ENCODE results near the gene GNB1L. TPM values are rescaled to one million over a fixed set of nuclear protein-coding genes. Genes with fewer than 3 reads are reported as not detected.

GNB1L gene
- total and polyA plus RNA-seq, 5 donors from 2014 or later, result 8.2 to 29.8 (median 15.2) TPM

- peak overlapping the region; percentile 85 to 94 (median 88) for H3K4me3 Mint-ChIP-seq
Observed at GRCh38 chr22:19892925-19893324, 38.3 kb upstream of the GNB1L start.

GRCh38 chr22:19892257-19892879 lies 37.7 kb upstream of the GNB1L start:
- H3K27ac ChIP-seq (ENCODE audit: insufficient read depth, low read length, poor library complexity, severe bottlenecking), result peak overlapping the region; percentile 83
- H3K4me1 Mint-ChIP-seq, result peaks cover 10 to 90% (median 47%) of the 10 kb centered on the region in 4 donors
- no peaks in the 10 kb centered on the region for H3K27me3 Mint-ChIP-seq
- no peaks in the 10 kb centered on the region for H3K9me3 ChIP-seq (ENCODE audit: control insufficient read depth in 2 of 2, low read length in 2 of 2)
- H3K27ac Mint-ChIP-seq, result peak overlapping the region; percentile 97 to 99 (median 98)
- no peaks in the 10 kb centered on the region for H3K27me3 ChIP-seq (ENCODE audit: control insufficient read depth, insufficient read depth, low read length)
- peaks cover 86% of the 10 kb centered on the region for H3K4me1 ChIP-seq (ENCODE audit: control insufficient read depth, insufficient read depth, low read length, poor library complexity, severe bottlenecking)
- H3K36me3 Mint-ChIP-seq, result peaks cover 9% of the 10 kb centered on the region
- ATAC-seq (ENCODE audit: low read depth in 2 of 2) (peak; percentile 21 to 42), DNase-seq (peak; percentile 45 to 86 (median 52))
- peak overlapping the region; percentile 85 to 94 (median 88) for H3K4me3 Mint-ChIP-seq
- no peaks in the 10 kb centered on the region for H3K36me3 ChIP-seq (ENCODE audit: control insufficient read depth, insufficient read depth, low read length)
- H3K9me3 Mint-ChIP-seq, result no peaks in the 10 kb centered on the region
- peak overlapping the region; percentile 66 for H3K4me3 ChIP-seq (ENCODE audit: low read depth, low read length)

More at GRCh38 chr22:19892925-19893324, 38.3 kb upstream of the GNB1L start:
- ATAC-seq (ENCODE audit: low read depth in 2 of 2) (no peak), DNase-seq (no peak)
- Mint-ChIP-seq H3K27ac (peak overlapping the region; percentile 97 to 99 (median 98)), H3K4me1 (peaks cover 10 to 85% (median 45%) of the 10 kb centered on the region in 4 donors), H3K9me3 (no peaks in the 10 kb centered on the region), H3K36me3 (peaks cover 9% of the 10 kb centered on the region), H3K27me3 (no peaks in the 10 kb centered on the region)
- Histone ChIP-seq H3K9me3 (ENCODE audit: control insufficient read depth in 2 of 2, low read length in 2 of 2) (no peaks in the 10 kb centered on the region), H3K27ac (ENCODE audit: insufficient read depth, low read length, poor library complexity, severe bottlenecking) (peak overlapping the region; percentile 83), H3K27me3 (ENCODE audit: control insufficient read depth, insufficient read depth, low read length) (no peaks in the 10 kb centered on the region), H3K4me3 (ENCODE audit: low read depth, low read length) (peak overlapping the region; percentile 66), H3K36me3 (ENCODE audit: control insufficient read depth, insufficient read depth, low read length) (peaks cover 2% of the 10 kb centered on the region), H3K4me1 (ENCODE audit: control insufficient read depth, insufficient read depth, low read length, poor library complexity, severe bottlenecking) (peaks cover 80% of the 10 kb centered on the region)

- peak overlapping the region; percentile 66 for H3K4me3 ChIP-seq (ENCODE audit: low read depth, low read length)
- H3K4me1 ChIP-seq (ENCODE audit: control insufficient read depth, insufficient read depth, low read length, poor library complexity, severe bottlenecking), result peaks cover 87% of the 10 kb centered on the region
- H3K27me3 ChIP-seq (ENCODE audit: control insufficient read depth, insufficient read depth, low read length), result no peaks in the 10 kb centered on the region
- Mint-ChIP-seq H3K36me3 (peaks cover 13% of the 10 kb centered on the region), H3K4me3 (peak overlapping the region; percentile 85 to 94 (median 88)), H3K27me3 (no peaks in the 10 kb centered on the region), H3K9me3 (no peaks in the 10 kb centered on the region), H3K27ac (peak overlapping the region; percentile 97 to 99 (median 98)), H3K4me1 (peaks cover 15 to 90% (median 49%) of the 10 kb centered on the region in 4 donors)
- DNase-seq (peak; percentile 68 to 92 (median 83)), ATAC-seq (ENCODE audit: low read depth in 2 of 2) (peak; percentile 88 to 89)
- no peaks in the 10 kb centered on the region for H3K36me3 ChIP-seq (ENCODE audit: control insufficient read depth, insufficient read depth, low read length)
- peak overlapping the region; percentile 83 for H3K27ac ChIP-seq (ENCODE audit: insufficient read depth, low read length, poor library complexity, severe bottlenecking)
- no peaks in the 10 kb centered on the region for H3K9me3 ChIP-seq (ENCODE audit: control insufficient read depth in 2 of 2, low read length in 2 of 2)
Observed at GRCh38 chr22:19891317-19892256, 36.9 kb upstream of the GNB1L start.

GRCh38 chr22:19890502-19891316 lies 36.0 kb upstream of the GNB1L start:
- H3K4me3 ChIP-seq (ENCODE audit: low read depth, low read length), result peak overlapping the region; percentile 66
- H3K4me1 Mint-ChIP-seq, result peaks cover 15 to 90% (median 48%) of the 10 kb centered on the region in 4 donors
- H3K27me3 ChIP-seq (ENCODE audit: control insufficient read depth, insufficient read depth, low read length), result no peaks in the 10 kb centered on the region
- H3K9me3 ChIP-seq (ENCODE audit: control insufficient read depth in 2 of 2, low read length in 2 of 2), result no peaks in the 10 kb centered on the region
- peaks cover 13% of the 10 kb centered on the region for H3K36me3 Mint-ChIP-seq
- H3K27ac ChIP-seq (ENCODE audit: insufficient read depth, low read length, poor library complexity, severe bottlenecking), result peak overlapping the region; percentile 83
- DNase-seq, result no peak
- H3K9me3 Mint-ChIP-seq, result no peaks in the 10 kb centered on the region
- H3K36me3 ChIP-seq (ENCODE audit: control insufficient read depth, insufficient read depth, low read length), result no peaks in the 10 kb centered on the region
- peak overlapping the region; percentile 97 to 99 (median 98) for H3K27ac Mint-ChIP-seq
- peak overlapping the region in 3 of 4 donors; percentile 85 to 94 (median 86) for H3K4me3 Mint-ChIP-seq
- H3K4me1 ChIP-seq (ENCODE audit: control insufficient read depth, insufficient read depth, low read length, poor library complexity, severe bottlenecking), result peaks cover 92% of the 10 kb centered on the region
- no peaks in the 10 kb centered on the region for H3K27me3 Mint-ChIP-seq
- ATAC-seq (ENCODE audit: low read depth in 2 of 2), result no peak

GRCh38 chr22:19889951-19890350 lies 35.3 kb upstream of the GNB1L start:
- Mint-ChIP-seq H3K4me3 (peak overlapping the region; percentile 59 to 83 (median 72)), H3K27me3 (no peaks in the 10 kb centered on the region)
- peak in 1 of 3 donors; percentile 21 for DNase-seq

GRCh38 chr22:19888131-19888746 lies 33.6 kb upstream of the GNB1L start:
- Mint-ChIP-seq H3K4me1 (peaks cover 10 to 84% (median 41%) of the 10 kb centered on the region in 4 donors), H3K27me3 (no peaks in the 10 kb centered on the region), H3K27ac (peak overlapping the region; percentile 82 to 97 (median 92)), H3K36me3 (peaks cover 3% of the 10 kb centered on the region), H3K9me3 (no peaks in the 10 kb centered on the region), H3K4me3 (no peak overlapping the region)
- H3K9me3 ChIP-seq (ENCODE audit: control insufficient read depth in 2 of 2, low read length in 2 of 2), result no peaks in the 10 kb centered on the region
- H3K4me3 ChIP-seq (ENCODE audit: low read depth, low read length), result no peak overlapping the region
- H3K36me3 ChIP-seq (ENCODE audit: control insufficient read depth, insufficient read depth, low read length), result no peaks in the 10 kb centered on the region
- H3K4me1 ChIP-seq (ENCODE audit: control insufficient read depth, insufficient read depth, low read length, poor library complexity, severe bottlenecking), result peaks cover 90% of the 10 kb centered on the region
- DNase-seq (no peak), ATAC-seq (ENCODE audit: low read depth in 2 of 2) (no peak)
- no peak overlapping the region for H3K27ac ChIP-seq (ENCODE audit: insufficient read depth, low read length, poor library complexity, severe bottlenecking)
- no peaks in the 10 kb centered on the region for H3K27me3 ChIP-seq (ENCODE audit: control insufficient read depth, insufficient read depth, low read length)

More at GRCh38 chr22:19889951-19890350, 35.3 kb upstream of the GNB1L start:
- Mint-ChIP-seq H3K9me3 (no peaks in the 10 kb centered on the region), H3K27ac (peak overlapping the region; percentile 90 to 98 (median 97)), H3K4me1 (peaks cover 15 to 90% (median 50%) of the 10 kb centered on the region in 4 donors), H3K36me3 (peaks cover 13% of the 10 kb centered on the region)
- no peak for ATAC-seq (ENCODE audit: low read depth in 2 of 2)
- Histone ChIP-seq H3K4me3 (ENCODE audit: low read depth, low read length) (no peak overlapping the region), H3K9me3 (ENCODE audit: control insufficient read depth in 2 of 2, low read length in 2 of 2) (no peaks in the 10 kb centered on the region), H3K4me1 (ENCODE audit: control insufficient read depth, insufficient read depth, low read length, poor library complexity, severe bottlenecking) (peaks cover 95% of the 10 kb centered on the region), H3K27me3 (ENCODE audit: control insufficient read depth, insufficient read depth, low read length) (no peaks in the 10 kb centered on the region), H3K27ac (ENCODE audit: insufficient read depth, low read length, poor library complexity, severe bottlenecking) (peak overlapping the region; percentile 83), H3K36me3 (ENCODE audit: control insufficient read depth, insufficient read depth, low read length) (no peaks in the 10 kb centered on the region)
